Upper lobe of right lung (tissue), 1 donor: Measurements from ENCODE around the gene ESCO1. TPM values are rescaled to one million over a fixed set of nuclear protein-coding genes. Genes with fewer than 3 reads are reported as not detected.

Source experiments
- ATAC-seq: fragments of 200-7000 bp; cut with Tn5 transposase; one replicate; pipeline ENCODE4 v1.9.1; 2020; ENCODE audit warnings: mild to moderate bottlenecking, moderate library complexity
- DNase-seq: peaks from one replicate; pipeline ENCODE4 v3.0.0-alpha.2; 2020
- H3K27ac ChIP-seq: fragments of 200-600 bp; one replicate; pipeline ENCODE4 v1.8.0; 2022
- H3K27me3 ChIP-seq: fragments of 200-600 bp; one replicate; pipeline ENCODE4 v1.8.0; 2022; ENCODE audit warnings: mild to moderate bottlenecking
- H3K36me3 ChIP-seq: fragments of 200-600 bp; one replicate; pipeline ENCODE4 v1.8.0; 2022
- H3K4me1 ChIP-seq: fragments of 200-600 bp; one replicate; pipeline ENCODE4 v1.8.0; 2022
- H3K4me3 ChIP-seq: fragments of 200-600 bp; one replicate; pipeline ENCODE4 v1.8.0; 2022; ENCODE audit warnings: mild to moderate bottlenecking
- H3K9me3 ChIP-seq: fragments of 200-600 bp; one replicate; pipeline ENCODE4 v1.8.0; 2022
- intact Hi-C: fragments of 100-400 bp; cut with DNase I; formaldehyde crosslinking; loops from one replicate; pipeline ENCODE4 v1.11.0; 2022
- total RNA-seq: library from RNA; stranded (reverse); fragmentation: NEBNext Ultra II Directional; extraction: Animal tissue kit (Norgen Biotek cat#: 25700); gene quantifications from one replicate; pipeline ENCODE4 v1.2.1, GENCODE V29; 2021
- TF ChIP-seq, protein P1 (sequence below): fragments of 200-600 bp; IDR thresholded peaks from one replicate; pipeline ENCODE4 v1.8.0; 2022; ENCODE audit warnings: antibody characterized with exemption
- donor health status: DM: no; HTN: yes; CAD: no; lungs with severe emphysema.

The ESCO1 gene
- total RNA-seq, 1 donor from 2014 or later: 15.4 TPM

DNA sequence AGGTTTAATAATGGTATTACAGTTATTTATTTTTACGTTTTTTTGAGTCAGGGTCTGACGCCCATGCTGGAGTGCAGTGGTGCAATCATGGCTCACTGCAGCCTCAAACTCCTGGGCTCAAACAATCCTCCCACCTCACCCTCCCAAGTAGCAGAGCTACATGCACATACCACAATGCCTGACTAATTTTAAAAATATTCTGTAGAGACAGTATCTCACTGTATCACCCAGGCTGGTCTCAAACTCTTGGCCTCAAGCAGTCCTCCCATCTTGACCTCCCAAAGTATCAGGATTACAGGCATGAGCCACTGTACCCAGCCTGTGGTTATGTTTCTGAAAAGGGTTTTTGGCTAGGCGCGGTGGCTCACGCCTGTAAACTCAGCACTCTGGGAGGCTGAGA is 120.8 kb downstream of the ESCO1 start:
- Histone ChIP-seq H3K36me3 (no peaks in the 10 kb centered on the region), H3K27ac (no peak overlapping the region), H3K9me3 (no peaks in the 10 kb centered on the region), H3K4me3 (no peak overlapping the region), H3K27me3 (no peaks in the 10 kb centered on the region), H3K4me1 (no peaks in the 10 kb centered on the region)
- ATAC-seq (no peak), DNase-seq (no peak)
- TF ChIP-seq, protein P1, sequence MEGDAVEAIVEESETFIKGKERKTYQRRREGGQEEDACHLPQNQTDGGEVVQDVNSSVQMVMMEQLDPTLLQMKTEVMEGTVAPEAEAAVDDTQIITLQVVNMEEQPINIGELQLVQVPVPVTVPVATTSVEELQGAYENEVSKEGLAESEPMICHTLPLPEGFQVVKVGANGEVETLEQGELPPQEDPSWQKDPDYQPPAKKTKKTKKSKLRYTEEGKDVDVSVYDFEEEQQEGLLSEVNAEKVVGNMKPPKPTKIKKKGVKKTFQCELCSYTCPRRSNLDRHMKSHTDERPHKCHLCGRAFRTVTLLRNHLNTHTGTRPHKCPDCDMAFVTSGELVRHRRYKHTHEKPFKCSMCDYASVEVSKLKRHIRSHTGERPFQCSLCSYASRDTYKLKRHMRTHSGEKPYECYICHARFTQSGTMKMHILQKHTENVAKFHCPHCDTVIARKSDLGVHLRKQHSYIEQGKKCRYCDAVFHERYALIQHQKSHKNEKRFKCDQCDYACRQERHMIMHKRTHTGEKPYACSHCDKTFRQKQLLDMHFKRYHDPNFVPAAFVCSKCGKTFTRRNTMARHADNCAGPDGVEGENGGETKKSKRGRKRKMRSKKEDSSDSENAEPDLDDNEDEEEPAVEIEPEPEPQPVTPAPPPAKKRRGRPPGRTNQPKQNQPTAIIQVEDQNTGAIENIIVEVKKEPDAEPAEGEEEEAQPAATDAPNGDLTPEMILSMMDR: no peak
- intact Hi-C loops: no loop called here

Other genes starting within 250 kb of the ESCO1 start
- gene SNRPD1, start 11.6 kb upstream of the ESCO1 start, total RNA-seq: 25.8 TPM
- 23.8 TPM for gene ABHD3, start 104.1 kb upstream of the ESCO1 start, total RNA-seq
- gene MIB1, start 140.1 kb upstream of the ESCO1 start, total RNA-seq: 31.3 TPM